ENCODE data around the gene CPEB3.
"Not testable (repeated sequence)": the region's sequence is repeated elsewhere in the genome, so short reads cannot be mapped to it uniquely, and the experiment has no call there.

The CPEB3 gene

DNA sequence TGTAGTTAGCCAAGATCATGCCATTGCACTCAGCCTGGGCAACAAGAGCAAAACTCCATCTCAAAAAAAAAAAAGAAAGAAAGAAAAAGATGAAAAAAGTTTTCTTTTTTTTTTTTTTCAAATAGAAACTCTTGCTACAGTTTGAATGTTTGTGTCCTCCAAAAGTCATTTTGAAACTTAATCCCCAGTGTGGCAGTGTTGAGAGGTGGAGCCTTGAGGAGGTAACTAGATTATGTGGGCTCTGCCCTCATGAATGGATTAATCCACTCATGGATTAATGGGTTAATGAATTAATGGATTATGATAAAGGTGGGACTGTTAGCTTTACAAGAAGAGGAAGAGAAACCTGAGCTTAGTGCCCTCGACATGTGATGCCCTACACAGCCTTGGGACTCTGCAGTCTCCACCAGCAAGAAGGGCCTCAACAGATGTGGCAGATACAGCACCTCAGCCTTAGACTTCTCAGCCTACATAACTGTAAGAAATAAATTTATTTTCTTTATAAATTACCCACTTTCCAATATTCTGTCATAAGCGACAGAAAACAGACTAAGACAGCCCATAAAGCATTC is 25.1 kb downstream of the CPEB3 start:
- peak in 1 of 2 experiments; percentile 41 for DNase-seq

DNA sequence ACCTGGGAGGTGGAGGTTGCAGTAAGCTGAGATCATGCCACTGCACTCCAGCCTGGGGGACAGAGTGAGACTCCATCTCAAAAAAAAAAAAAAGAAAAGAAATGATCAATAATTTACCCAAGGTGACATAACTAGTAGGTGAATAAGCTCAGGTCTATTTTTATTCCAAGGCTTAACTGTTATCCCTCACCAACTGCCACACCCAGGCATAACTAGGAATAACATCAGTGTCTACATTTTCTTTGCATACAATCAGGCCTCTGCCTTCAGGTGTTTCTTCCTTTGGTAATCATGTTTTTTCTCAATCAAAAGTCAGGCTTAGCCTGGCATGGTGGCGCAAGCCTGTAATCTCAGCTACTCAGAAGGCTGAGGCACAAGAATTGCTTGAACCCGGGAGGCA is 26.6 kb downstream of the CPEB3 start:
- DNase-seq, result no peak

DNA sequence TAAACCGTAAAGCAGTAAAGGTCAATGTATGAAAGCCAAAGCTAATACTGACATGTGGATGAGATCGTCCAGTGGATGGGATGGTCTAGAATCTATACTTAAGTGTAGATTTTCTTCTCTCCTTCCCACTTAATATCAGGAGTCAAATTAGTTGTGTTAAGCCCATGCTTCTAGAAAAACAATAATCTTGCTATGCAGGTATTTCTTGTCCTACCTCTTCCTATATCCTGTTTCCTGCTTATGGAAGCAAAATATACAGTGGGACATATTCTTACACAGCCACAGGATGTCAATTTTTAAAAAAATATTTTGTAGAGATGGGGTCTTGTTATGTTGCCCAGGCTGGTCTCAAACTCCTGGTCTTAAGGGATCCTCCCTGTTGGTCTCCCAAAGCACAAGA is 27.5 kb downstream of the CPEB3 start:
- no peak for DNase-seq

DNA sequence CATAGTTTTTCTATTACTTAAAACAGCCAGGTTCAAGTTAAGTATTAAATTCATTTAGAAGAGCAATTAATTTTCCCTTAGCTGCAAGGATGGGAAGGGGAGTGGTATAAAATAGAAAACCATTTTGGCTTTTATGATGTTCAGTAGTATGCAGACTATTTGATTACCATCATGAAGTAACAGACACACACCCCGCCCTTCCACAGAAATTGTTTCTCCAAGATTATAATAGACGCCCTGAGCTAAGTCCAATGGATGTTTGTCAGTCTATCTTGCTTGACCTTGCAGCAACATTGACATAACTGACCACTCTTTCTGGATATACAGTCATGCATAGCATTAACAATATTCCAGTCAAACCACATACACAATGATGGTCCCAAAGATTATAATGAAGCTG is 42.3 kb downstream of the CPEB3 start:
- no peak for DNase-seq

DNA sequence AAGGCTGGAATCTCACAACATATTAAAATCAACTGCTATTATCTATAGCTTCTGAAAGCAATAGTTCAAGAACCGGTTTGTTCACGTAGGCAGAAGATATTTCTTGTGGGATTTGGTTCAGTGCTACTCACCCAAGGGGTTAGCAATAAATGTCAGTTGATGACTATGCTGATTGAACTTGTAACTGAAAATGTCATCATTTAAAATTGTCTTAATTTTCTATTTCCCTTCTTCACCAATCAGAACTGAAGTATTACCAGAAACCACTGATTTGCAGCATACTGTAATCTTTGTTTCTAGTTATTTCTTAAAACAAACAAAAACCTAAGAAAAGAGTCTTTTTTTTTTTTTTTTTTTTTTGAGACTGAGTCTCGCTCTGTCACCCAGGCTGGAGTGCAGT is 46.1 kb downstream of the CPEB3 start:
- no peak for DNase-seq

DNA sequence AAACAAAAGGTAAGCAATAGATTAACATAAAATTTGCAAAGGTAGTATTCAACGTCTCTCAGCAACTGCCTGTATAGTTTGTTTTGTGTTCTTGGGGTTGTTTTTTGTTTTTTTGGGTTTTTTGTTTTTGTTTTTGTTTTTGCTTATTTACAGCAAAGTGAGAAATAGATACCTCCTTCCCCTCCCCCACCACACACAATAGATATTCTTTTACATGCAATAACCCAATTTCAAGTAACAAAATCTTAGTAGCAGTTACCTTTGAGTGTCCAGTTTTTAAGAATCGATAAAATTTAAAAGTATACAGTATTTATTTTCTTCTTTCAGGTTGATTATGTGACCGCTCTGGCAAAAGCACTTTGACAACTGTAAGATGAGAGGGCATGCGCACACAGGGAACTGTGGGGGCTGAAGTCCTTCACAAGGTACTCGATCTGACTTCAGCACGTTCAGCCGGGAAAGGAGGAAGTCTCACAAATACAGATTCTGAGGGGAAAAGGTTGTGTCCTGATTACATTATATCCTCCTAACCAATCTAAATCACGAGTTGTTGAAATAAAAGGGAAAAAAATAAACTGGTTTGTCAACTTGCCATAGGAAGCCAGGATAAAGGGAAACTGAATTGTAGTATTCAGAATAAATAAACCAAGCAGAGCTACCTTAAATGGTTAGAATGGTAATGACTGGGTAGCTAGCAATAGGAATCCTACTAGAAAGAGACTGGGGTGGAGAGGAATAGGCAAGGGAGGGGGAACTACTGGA is 47.8 kb downstream of the CPEB3 start:
- DNase-seq, result peak in 1 of 2 experiments; percentile 25

DNA sequence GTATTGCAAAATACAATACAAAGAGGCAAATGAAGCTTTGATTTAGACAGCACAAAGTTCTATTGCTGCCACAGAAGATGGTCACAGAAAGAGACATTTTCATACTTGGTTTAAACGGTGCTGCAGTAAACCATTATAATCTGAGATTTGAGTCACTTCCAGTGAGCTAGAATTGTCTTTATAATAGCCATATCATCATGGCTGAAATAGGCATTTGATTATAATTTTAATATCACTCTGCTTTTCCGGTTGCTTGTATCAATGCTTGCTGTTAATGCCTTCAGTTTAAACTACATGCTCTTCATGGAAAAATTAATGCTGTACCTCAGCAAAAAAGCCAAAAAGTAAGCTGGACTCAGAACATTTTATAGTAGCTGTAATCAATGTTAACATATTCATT is 48.5 kb downstream of the CPEB3 start:
- no peak for DNase-seq

DNA sequence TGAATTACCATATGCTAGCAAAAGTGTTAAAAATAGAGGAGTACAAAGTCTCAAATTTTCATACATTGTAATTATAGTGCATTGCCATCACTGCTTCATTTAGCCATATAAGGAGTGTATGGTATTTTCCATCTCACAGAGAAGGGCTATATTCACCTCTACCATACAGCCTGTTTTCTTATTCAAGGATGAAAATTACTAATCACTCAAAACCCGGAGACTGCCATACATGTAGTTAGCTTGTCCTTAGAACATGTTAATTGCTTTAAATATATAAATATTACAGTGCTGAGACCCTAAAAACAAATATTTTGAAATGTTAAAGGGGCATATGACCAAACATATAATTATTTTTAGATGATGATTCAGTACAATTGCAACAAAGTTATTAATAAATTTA is 49.4 kb downstream of the CPEB3 start:
- no peak for DNase-seq

DNA sequence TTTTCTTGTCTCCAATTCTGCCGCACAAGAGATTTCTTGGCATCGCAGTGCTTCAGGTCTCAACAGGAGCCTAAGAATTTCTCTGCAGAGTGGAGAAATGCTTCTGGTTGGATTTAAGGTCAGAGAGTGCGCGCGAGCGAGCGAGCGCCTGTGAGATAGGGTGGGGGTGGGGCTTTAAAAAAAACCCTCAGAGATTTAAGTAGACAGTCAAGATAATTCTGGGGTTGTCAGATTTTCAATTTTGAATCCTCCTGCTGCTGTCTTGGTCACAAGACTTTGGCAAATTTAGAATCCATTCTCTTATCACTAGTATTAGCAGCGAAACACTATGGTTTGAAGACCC is 49.7 kb downstream of the CPEB3 start:
- peak in 1 of 2 experiments; percentile 0 for DNase-seq

DNA sequence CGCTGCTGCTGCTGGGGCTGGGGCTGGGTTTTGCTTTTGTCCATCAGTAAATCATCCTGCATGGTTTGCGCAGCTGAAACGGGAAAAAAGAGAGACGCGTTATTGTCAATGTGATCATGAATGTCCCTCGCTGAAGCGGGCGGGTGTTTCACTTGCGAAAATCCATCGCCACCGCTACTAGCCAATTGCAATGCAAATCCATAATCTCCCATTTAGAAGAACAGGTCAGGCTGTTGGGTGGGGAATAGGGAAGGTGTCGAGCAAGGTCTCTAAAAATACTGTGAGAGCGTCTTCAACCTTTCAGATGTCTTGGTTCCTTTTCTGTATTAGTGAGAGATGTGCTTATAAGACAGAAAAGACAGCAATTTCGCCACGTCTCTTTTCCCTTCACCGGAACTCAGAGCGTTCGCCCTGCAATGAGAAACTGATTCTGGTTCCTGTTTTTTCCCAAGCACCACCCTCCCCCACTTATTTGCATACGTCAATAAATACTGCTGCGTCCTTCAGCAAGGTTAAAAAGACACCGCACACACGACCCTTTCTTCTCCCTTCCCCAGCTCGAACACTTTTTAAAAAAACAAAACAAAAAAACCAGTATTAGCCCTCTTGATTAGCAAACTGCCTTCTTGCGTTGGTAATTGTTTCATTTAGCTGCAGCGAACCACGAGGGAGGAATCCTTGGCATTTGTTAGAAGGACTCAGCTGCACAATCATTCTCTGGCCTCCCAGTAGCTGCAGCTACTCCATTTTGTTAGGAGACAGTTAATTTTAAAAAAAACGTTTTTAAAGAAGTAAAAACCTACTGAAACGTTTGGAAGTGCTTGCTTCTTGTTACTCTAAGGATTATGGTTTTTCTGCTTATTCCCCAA is 50.4 kb downstream of the CPEB3 start:
- peak; percentile 21 to 58 for DNase-seq

DNA sequence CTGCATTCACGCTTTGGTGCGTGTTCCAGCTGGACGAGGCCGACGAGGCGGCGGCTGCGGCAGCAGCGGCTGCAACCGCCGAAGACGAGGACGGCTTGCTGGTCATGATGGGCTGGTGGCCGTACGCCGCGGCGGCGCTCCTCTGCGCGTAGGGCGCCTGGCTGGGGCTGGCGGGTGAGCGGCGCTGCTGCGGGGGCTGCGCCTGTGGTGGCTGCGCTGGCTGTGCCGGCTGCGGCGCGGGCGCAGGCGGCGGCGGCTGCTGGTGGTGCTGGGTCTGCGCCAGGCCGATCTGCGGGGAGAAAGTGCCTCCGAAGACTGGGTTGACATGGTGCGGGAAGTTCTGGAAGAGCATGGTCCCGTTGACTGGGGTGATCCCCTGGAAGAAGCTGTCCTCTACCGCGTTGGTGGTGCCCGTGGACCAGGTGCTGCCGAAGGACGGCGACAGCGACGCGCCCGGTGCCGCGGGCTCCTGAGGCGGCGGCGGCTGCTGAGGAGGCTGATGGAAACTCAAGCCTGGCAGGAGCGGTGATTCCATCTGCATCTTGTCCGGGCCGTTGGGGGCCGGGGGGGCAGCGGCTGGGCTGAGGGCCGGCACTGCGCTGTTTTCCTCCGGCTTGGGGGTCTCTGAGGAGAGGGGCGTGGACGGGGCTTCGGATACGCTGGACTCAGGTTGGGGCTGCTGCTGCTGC is 51.1 kb downstream of the CPEB3 start:
- peak in 1 of 2 experiments; percentile 1 for DNase-seq

DNA sequence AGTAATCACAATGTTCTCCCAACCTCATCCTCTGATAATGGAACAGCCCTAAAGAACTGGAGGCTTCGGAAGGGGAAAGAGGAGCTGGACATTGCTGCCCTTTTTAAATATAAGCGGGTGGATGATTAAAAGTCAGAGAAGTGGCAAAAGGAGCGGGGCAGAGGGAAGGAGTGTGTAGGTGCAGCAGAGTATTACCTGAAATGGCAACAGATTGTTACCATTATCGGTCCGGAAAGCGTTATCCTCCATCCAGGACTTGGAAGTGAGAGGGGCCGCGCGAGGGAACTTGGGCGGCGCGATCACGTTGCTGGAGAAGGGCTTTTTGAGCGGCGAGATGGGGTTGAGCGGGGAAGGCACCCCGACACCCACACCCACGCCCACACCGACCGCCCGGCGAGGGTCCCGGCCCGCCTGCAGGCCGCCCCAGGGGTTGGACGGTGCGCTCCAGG is 51.7 kb downstream of the CPEB3 start:
- no peak for DNase-seq

DNA sequence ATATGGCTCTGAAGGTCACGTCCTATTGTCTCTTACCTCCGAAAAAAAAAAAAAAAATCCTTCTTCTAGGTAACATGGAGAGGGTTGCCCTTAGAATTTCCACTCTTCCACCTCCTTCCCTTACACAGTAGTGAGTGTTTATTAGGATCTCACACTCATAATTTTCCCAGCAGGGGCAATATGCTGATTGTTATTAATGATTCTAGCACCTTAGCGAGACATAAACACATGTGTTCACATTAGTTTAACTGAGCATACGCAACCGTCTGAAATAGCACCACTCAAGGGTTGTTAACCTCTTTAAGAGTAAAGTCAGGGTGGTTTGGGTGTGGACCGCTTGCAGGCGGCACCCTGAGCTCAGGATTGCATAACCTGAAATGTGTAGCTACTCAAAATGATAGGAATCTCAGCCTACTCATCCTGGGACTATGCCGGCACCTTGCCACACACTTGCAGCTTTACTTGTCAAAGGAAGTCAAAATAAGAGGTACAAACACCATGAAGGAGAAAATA is 52.2 kb downstream of the CPEB3 start:
- no peak for DNase-seq

DNA sequence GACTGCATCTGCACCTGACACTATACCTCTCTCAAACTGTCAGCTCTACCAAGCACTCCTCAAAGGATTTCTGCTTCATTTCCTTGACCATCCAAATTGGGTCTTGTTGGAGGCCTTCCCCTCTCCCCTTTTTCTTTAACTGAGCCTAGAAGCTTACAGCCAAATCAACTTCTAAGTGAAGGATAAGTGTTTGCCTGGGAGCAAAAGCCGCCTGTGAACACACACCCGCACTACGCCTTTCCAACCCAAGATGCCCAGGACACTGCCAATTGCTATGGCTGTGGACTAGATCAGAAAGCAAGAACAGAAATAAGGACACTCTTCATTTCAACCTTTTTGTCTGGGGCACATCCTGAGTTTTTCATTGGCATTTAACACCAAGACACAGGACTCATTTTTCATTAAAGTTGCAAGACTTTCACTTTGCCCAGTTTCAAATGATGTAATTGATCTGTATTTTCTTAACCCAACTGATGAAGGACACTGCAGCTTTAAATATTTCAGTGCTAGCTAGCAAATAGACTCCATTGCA is 52.8 kb downstream of the CPEB3 start:
- DNase-seq, result no peak

DNA sequence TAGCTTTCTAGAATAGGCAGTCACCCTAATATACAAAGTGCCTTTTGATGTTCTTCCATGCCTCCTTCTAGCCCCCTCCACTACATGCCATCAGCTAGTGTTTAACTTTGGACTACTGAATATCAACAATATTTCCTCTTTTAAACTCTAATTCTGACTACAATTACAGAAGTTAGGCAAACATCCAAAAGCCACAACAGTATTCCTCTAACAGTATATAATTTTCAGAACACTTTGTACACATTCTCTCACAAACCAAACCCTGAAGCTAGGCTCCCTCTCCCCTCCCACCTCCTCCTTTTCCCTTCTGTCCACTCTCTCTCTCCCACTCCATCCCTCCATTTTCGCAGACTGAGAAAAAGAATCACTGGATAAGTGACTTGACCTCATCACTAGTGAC is 59.7 kb downstream of the CPEB3 start:
- no peak for DNase-seq

DNA sequence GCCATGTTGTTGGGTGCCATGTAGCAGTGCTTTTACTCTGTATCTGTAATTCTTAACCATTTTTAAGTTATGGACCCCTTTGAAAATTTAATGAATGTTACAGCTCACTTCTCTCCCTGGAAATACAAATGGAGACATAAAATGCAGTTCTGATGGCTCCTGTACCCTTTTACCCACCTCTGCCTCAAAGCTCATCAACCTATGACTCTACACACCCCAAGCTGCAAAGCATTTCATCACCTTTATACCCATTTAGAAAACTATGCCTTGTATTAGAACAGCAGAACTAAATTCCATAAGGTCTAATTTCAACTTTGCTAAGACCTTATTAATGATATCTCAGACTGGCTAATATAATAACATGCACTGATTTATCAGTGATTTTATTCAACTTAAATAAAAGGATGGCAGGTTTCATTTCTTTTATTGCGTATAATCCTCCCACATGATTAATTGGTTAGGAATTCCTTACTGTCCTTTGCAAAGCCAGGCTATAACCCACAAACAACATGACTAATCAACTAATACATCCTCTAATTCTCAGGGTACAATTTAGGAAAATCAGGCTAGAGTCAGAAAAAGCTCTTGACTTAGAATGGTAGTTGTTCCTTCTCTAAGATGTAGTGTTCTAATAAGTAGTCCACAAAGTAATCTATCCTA is 68.1 kb downstream of the CPEB3 start:
- DNase-seq, result no peak

DNA sequence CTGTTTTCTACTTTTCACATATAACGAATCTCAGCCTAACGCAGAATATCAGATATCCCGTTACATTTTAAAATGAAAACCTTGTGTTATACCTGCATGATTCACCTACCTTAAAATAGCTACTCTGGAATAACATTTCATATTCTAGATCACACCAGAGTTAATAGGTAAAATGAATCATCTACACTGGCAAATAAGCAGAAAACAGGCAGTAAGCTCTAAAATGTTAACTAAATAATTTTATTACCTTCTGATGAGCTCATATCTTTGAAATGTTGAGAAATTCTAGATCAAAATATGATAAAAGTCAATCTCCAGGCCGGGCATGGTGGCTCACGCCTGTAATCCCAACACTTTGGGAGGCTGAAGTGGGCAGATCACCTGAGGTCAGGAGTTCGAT is 71.3 kb downstream of the CPEB3 start:
- no peak for DNase-seq

DNA sequence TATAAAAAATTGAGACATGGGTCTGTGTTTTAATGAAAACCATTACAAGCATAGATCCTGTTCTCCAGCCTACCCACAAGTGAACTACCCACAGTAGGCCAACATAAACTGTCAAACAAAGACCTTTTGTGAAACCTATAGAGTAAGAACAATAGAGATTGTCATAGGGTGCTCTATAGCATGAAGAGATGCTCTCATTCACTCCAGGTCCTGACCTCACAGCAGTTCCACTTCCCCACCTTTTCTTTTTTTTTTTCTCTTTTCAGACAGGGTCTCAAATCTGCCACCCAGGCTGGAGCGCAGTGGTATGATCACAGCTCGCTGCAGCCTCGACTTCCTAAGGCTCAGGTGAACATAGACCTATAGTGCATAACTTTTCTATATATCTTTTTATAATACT is 72.3 kb downstream of the CPEB3 start:
- DNase-seq, result no peak

DNA sequence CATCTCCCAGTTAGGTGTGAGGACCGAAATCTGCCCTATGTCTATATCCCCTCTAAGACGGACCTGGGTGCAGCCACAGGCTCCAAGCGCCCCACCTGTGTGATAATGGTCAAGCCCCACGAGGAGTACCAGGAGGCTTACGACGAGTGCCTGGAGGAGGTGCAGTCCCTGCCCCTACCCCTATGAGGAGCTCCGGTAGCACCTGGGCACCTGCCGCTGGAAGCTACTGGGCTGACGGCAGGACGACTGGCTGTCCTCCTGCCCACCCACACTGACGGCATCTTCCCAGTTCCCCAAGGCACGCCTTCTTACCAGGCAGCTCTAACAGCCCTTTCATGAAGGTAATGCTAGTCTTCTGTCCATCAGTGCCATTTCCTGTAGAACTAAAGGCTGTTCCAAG is 74.3 kb downstream of the CPEB3 start:
- not testable (repeated sequence) for DNase-seq

DNA sequence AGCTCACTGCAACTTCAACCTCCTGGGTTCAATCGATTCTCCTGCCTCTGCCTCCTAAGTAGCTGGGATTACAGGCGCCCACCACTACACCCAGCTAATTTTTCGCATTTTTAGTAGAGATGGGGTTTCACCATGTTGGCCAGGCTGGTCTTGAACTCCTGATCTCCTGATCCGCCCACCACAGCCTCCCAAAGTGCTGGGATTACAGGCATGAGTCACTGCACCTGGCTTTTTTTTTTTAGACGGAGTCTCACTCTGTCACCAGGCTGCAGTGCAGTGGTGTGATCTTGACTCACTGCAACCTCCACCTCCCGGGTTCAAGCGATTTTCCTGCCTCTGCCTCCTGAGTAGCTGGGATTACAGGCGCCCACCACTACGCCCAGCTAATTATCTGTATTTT is 75.7 kb downstream of the CPEB3 start:
- DNase-seq, result not testable (repeated sequence)

DNA sequence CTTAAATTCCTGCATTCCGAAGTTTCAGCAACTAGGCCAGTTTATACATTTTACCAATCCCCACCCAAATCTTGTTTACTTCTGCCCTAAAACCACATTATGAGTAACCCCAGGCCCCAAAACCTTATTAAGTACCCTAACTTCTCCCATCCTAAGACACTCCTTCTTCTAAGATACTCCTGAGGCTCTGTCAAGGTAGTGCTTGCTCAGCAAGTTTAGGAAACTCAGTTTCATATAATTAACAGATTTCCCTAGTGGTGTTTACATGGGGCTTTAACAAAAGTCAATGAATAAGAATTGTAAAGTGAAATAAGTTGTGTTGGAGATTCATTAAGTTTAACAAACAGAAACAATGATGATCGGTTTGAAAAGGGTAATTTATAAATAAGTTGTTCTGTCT is 77.8 kb downstream of the CPEB3 start:
- DNase-seq, result no peak

DNA sequence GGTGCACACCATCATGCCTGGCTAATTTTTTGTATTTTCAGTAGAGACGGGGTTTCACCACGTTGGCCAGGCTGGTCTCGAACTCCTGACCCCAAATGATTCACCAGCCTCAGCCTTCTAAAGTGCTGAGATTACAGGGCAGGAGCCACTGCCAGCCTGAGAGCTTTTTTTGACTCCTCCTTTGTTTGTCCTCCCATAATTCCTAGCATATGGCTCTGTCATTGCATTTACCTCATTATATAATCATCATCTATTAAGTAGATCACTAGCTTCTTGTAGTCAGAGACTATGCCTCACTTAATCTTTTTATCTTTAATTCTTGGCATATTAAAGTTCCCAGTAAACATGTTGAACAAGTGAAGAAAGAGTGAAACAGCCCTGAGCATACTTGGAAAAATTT is 82.1 kb downstream of the CPEB3 start:
- no peak for DNase-seq

Measured in NCI-H524 (cell line).